ENCODE data around the gene EFNA2.

Gene EFNA2

DNA sequence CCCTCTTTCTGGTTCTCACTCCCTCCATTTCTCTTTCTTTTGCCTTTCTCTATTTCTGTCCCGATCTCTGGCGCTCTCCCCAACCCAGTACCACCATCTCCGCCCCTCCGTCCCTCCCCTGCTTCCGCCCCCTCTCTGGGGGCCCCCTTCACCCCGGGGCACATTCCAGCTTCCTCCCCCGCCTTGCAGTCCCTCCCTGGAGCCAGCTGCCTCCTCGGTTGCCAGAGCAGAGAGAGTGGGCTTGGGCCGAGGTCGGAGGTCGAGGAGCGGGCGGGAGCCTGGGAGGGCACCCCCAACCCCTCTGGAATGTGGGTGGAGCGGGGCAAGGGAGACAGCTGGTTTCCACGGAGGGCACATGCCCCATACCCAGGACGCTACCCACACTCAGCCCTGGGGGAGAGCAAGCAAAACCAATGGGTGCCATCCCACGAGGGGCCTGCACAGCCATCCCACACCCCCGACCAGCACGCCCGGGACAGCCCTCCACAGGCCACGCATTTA is 23.0 kb upstream of the EFNA2 start:
- FAIRE-seq (no peak), DNase-seq (ENCODE audit: insufficient read length, low spot score) (no peak)
- TF ChIP-seq, protein P1, sequence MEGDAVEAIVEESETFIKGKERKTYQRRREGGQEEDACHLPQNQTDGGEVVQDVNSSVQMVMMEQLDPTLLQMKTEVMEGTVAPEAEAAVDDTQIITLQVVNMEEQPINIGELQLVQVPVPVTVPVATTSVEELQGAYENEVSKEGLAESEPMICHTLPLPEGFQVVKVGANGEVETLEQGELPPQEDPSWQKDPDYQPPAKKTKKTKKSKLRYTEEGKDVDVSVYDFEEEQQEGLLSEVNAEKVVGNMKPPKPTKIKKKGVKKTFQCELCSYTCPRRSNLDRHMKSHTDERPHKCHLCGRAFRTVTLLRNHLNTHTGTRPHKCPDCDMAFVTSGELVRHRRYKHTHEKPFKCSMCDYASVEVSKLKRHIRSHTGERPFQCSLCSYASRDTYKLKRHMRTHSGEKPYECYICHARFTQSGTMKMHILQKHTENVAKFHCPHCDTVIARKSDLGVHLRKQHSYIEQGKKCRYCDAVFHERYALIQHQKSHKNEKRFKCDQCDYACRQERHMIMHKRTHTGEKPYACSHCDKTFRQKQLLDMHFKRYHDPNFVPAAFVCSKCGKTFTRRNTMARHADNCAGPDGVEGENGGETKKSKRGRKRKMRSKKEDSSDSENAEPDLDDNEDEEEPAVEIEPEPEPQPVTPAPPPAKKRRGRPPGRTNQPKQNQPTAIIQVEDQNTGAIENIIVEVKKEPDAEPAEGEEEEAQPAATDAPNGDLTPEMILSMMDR (IDR thresholded peaks at IDR 0.05; ENCODE audit: insufficient read depth, missing control alignments), result no peak

DNA sequence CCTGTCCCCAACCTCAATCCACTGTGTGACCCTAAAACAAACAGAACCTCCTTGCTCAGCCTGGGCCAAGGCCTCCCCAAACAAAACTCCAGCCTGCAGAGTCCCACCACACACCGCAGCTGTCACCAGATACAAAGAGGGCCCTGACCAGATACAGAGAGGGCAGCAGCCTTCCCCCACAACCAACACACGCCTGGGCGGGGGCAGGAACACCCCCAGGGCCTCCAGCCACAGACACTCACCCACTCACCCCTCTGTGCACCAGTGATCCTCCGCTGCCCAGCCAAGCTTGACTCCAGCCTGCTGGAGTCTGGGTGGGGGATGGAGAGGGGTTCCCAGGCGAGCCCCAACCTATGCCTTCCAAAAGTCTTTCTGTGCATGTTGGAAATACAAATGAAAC is 22.5 kb upstream of the EFNA2 start:
- TF ChIP-seq, protein P1 (IDR thresholded peaks at IDR 0.05; ENCODE audit: insufficient read depth, missing control alignments), result no peak
- FAIRE-seq, result no peak
- no peak for DNase-seq (ENCODE audit: insufficient read length, low spot score)

DNA sequence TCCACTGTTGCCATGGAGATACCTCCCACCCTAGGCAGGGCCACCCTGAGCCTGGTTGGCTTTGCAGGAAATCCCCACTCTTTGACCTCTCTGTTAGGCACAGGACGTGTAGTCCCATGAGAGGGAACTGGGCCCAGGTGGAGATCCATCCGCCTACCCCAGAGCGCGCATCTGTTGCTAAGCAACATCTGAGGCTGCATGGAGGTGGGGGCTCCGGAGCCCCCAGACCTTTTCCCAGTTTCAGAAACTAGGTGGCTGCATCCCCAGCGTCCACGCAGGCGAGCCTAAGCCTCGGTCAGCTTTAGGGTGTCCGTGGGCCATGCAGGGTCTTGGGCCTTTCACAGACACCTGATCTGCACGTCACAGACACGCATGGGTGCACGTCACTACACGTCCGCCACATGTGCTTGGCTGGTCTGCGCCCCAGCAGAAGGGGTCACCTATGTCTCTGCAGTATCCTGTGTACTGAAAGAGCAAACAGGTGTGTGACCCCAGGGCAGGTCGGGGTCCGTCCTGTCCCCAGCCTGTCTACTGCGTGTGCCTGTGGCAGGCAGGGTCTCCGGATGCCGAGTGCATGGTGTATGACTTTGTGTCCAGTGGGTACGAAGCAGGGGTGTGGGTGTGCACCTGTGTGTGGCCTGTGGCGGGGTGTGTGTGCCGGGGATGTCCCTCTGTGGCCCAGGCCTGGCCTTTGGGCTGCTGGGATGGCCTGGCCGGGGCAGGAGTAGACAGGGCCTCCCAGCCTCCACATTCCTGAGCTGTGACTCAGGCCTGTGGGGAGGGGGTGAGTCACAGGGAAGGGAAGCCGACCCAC is 20.7 kb upstream of the EFNA2 start:
- no peak for FAIRE-seq

DNA sequence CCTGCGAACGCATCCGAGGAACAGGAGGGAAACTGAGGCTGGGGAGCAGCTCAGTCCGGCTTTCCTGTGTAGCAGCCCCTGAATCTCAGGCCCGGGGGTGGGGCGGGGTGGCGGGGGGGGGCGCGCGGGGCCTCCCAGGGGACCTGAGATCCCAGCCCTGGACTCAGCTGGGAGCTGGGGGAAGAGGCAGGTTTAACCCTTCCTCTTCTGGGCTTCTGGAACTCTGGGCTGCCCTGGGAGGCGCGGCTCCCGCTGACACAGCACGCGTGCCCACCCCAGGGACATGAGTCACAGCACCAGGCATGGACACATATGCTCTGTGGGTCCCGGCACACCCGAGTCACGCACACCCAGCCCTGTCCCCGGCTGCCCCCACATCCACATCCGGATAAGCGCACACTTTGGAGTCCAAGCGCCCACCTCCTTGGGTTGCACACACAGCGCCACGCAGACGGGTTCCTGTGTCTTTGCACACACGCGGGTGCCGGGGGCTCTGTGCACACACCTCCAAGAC is 20.0 kb upstream of the EFNA2 start:
- FAIRE-seq, result no peak
- no peak for DNase-seq (ENCODE audit: insufficient read length, low spot score)
- TF ChIP-seq, protein P1 (IDR thresholded peaks at IDR 0.05; ENCODE audit: insufficient read depth, missing control alignments), result no peak

More for the DNA sequence above, 20.7 kb upstream of the EFNA2 start:
- TF ChIP-seq, protein P1 (IDR thresholded peaks at IDR 0.05; ENCODE audit: insufficient read depth, missing control alignments), result no peak
- DNase-seq (ENCODE audit: insufficient read length, low spot score), result no peak

DNA sequence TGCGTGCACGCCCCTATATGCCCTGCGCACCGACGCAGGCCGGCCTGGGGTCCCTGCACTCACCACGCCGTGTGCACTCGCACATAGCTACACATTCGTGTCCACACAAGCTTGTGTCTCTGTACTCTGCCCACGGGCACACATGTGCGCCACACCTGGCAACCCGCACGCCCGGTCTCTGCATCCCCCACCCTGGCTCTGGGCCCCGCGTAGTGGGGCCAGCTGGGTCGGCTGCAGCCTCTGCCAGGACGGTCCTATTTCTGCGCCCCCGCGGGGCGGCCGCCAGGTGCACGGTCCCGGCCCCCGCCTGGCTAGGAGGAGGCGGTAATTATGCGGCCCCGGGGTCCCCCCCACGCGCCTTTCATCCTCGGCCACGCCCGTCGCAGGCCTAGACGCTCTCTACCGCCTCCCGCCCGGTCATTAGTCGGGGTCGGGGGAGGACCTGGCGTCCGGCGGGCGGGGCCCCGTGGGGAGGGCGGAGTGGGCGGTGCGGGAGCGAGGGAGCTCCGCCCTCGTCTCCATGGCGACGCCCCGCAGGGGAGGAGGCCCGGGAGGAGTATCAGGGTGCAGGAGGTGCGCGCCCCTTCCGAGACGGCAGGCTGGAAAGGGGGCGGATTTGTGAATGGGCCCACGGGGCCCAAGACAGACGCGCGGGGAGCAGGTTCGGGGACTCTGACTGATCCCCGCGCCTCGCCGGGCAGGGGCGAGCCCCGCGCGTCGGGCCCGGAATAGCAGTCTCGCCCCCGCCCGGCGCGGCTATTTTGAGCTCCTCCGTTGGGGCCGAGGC is 19.4 kb upstream of the EFNA2 start:
- FAIRE-seq (no peak), DNase-seq (ENCODE audit: insufficient read length, low spot score) (peak; percentile 94)
- TF ChIP-seq, protein P1 (IDR thresholded peaks at IDR 0.05; ENCODE audit: insufficient read depth, missing control alignments), result no peak

DNA sequence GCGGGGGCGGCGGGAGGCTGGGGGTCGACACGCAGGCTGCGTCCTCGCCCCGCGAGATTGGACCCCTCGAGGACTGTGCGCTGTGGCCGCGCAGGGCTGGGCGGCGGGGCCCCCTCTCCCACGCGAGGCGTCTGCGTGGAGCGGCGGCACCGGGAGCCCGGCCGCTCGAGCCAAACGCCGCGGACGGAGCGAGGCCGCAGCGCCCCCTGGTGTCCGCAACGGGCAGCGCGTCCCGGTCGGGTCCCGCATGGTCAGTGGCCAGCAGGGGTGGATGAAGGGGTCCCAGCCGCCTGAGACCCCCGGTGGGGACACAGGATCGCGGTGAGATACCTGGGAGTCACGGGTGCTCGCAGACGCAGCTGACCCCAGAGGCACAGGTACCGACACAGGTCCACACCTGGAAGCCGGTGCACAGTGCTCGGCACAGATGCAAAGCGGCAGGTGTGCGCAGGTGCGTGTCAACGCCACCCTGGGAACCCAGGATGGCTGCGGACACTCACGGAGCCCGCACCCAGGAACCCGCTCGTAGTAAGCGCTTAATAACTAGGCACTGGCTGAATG is 18.7 kb upstream of the EFNA2 start:
- DNase-seq (ENCODE audit: insufficient read length, low spot score) (no peak), FAIRE-seq (no peak)
- TF ChIP-seq, protein P1 (IDR thresholded peaks at IDR 0.05; ENCODE audit: insufficient read depth, missing control alignments), result peak; percentile 74
